ENCODE measurements around the gene FCHSD2. TPM values are rescaled to one million over a fixed set of nuclear protein-coding genes. Genes with fewer than 3 reads are reported as not detected.

Gene FCHSD2
- total RNA-seq, 1 experiment from 2014 or later, result 5.7 TPM

DNA sequence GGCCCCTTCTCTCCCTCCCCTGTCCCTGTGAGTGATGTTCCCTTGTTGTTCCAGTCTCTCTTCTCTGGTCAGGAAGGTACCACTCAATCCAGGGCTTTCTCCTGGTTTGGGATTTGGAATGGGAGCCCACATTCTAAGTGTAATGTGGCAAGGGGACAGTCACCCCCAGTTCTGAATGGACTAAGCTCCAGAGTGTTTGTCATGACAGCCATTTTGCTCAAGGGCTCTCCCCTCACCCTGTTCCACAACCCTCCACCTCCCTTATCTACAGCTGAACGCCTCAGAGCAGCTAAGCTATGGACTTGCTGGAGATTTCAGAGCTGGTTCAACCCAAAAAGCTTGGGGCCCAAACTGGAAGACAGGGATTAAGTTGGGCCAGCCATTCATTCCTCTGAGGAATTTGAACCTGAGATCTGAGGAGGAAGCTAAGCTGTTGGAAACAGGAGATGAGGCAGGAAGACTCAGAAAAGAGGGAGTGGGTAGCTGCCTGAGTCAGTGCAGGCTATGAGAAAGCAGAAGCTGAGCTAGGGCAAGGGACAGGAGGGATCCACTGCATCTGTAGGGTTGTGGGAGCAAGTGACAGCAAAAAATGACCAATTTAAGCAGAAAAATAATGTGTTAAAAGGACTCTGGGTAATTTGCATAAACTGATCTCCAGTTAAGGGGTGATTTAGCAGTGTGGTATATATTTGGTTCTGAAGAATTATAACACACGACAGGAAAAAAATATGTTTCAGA, 22.9 kb upstream of the FCHSD2 start:
- peaks cover 9% of the 10 kb centered on the region for H3K4me1 ChIP-seq (replicated peaks)
- no peak overlapping the region for H3K27ac ChIP-seq
- H3K36me3 ChIP-seq, result no peaks in the 10 kb centered on the region
- no peak for DNase-seq (ENCODE audit: low read depth in 1 of 2, low spot score in 2 of 2)
- no peak overlapping the region for H3K4me3 ChIP-seq
- H3K9me3 ChIP-seq (replicated peaks), result no peaks in the 10 kb centered on the region
- H3K27me3 ChIP-seq (replicated peaks), result no peaks in the 10 kb centered on the region

GRCh38 chr11:73163638-73164174, 21.6 kb upstream of the FCHSD2 start:
- H3K4me1 ChIP-seq (replicated peaks), result peaks cover 21% of the 10 kb centered on the region
- H3K36me3 ChIP-seq, result no peaks in the 10 kb centered on the region
- no peaks in the 10 kb centered on the region for H3K9me3 ChIP-seq (replicated peaks)
- no peak overlapping the region for H3K4me3 ChIP-seq
- H3K27me3 ChIP-seq (replicated peaks), result no peaks in the 10 kb centered on the region
- no peak for DNase-seq (ENCODE audit: low read depth in 1 of 2, low spot score in 2 of 2)
- no peak overlapping the region for H3K27ac ChIP-seq

DNA sequence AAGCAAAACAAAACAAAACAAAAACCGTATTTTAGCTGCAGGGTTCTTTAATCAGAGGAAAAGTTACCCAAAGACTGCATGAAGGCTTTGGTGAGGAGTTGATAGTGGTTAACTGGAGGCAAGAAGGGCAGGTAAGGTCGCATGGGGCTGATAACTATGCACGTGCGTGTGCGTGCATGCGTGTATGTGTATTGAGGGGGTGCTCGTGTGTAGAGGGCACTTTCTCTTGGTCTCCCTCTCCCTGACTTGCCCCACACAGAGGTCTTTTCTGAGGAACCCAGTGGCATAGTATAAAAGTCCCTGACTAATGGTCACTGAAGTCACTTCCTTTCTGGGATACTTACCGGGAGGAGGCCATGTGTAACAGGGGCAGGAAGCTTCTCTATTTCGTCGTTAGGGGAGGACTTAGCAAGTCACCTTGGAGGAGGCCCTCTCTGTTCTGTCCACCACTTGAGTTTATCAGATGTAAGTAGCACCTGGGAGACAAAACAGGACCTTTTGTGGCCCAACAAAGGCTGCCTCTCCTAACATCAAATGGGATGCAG, 20.1 kb upstream of the FCHSD2 start:
- no peak for DNase-seq (ENCODE audit: low read depth in 1 of 2, low spot score in 2 of 2)
- Histone ChIP-seq H3K4me3 (no peak overlapping the region), H3K36me3 (no peaks in the 10 kb centered on the region), H3K27me3 (replicated peaks) (no peaks in the 10 kb centered on the region), H3K27ac (no peak overlapping the region), H3K4me1 (replicated peaks) (peaks cover 36% of the 10 kb centered on the region), H3K9me3 (replicated peaks) (no peaks in the 10 kb centered on the region)

DNA sequence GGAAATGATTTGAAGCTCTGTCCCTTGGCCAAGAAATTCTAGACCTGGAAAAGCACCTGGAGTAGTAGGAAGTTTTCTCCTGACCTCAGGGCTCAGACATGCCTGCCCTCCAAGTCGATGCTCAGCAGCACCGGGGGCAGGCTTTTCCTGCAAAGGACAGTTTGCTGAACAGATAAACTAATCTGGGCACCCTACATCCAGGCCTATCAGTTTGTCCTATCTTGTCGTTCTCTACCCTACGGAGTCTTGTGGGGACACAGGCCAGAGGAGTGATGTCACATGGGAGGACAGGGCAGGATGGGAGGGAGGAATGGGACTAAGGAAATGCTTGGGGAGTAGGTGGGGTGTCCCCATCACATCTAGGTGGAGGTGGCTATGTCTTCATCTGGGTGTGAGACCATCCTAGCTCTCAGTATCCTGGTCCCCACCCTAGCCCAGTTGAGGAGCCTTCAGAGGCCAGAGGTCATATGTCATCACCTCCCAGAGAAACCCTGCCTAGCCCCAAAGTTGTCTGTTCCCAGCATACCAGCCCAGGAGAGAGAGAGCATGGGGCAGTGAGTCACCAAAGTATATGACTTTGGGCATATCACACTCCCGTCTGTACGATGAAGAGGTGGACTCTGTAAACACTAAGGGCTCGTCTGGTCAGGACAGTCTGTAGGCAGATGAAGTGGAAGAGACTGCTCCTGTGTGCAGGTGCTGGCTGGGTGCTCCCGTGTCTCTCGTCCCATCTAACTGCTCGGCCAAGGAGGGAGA, 18.1 kb upstream of the FCHSD2 start:
- Histone ChIP-seq H3K4me1 (replicated peaks) (peaks cover 46% of the 10 kb centered on the region), H3K27ac (no peak overlapping the region)

GRCh38 chr11:73159297-73159696, 17.2 kb upstream of the FCHSD2 start:
- Histone ChIP-seq H3K27me3 (replicated peaks) (no peaks in the 10 kb centered on the region), H3K27ac (peak overlapping the region; percentile 73; the same call in 1 of the 2 replicates), H3K4me3 (no peak overlapping the region), H3K36me3 (no peaks in the 10 kb centered on the region), H3K4me1 (replicated peaks) (peaks cover 46% of the 10 kb centered on the region), H3K9me3 (replicated peaks) (no peaks in the 10 kb centered on the region)
- DNase-seq (ENCODE audit: low read depth in 1 of 2, low spot score in 2 of 2), result no peak

More for the DNA sequence above, 18.1 kb upstream of the FCHSD2 start:
- H3K27me3 ChIP-seq (replicated peaks), result no peaks in the 10 kb centered on the region
- no peak overlapping the region for H3K4me3 ChIP-seq
- DNase-seq (ENCODE audit: low read depth in 1 of 2, low spot score in 2 of 2), result no peak
- no peaks in the 10 kb centered on the region for H3K36me3 ChIP-seq
- H3K9me3 ChIP-seq (replicated peaks), result no peaks in the 10 kb centered on the region

- peak overlapping the region; percentile 73 for H3K27ac ChIP-seq
- H3K4me3 ChIP-seq, result no peak overlapping the region
- H3K4me1 ChIP-seq (replicated peaks), result peaks cover 42% of the 10 kb centered on the region
- no peaks in the 10 kb centered on the region for H3K27me3 ChIP-seq (replicated peaks)
- H3K36me3 ChIP-seq, result no peaks in the 10 kb centered on the region
- DNase-seq (ENCODE audit: low read depth in 1 of 2, low spot score in 2 of 2), result peak in 1 of 2 experiments; percentile 31
- H3K9me3 ChIP-seq (replicated peaks), result no peaks in the 10 kb centered on the region
Measured at GRCh38 chr11:73158356-73159051, 16.4 kb upstream of the FCHSD2 start.

DNA sequence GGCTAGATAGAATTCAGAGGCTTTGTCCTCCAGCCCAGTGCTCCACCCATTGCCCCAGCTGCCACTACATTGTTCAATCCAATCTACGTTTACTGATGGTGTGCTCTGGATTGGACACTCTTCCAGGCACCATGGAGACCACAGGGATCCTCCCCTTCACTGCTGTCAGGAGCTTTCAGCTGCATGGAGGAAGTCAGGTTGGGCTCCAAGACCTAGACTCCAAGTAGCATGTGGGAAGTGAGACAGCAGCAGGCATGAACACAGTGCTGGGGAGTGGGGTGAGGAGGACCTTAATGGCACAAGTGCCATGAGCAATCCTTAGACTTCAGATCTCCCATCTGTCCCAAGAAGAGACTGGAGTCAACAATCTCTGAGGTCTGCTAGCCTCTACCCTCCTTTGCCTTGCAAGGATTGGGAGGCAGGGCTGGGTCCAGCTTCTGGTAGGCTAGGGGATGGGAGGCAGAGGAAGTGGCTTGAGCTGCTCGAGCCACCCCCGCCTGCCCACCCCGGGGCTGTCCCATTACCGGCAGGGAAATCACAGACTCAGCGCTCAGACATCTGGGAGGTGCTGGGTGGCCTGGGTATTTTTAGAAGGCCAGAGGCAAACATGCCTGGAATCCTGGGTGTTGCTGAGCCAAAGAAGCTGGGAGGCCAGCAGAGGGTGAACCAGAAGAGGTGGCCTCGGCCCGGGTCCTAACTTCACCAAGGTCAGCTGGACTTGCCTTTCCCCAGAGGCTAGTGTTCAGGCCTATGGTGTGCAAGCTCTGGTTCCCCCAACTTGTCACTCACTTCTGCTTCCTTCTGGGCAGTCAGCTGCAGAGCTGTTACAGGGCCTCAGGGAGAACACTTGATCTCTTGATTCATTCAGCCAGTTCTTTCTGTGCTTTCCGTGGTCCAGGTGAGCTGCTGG, 15.2 kb upstream of the FCHSD2 start:
- Histone ChIP-seq H3K27ac (peak overlapping the region; percentile 73), H3K9me3 (replicated peaks) (no peaks in the 10 kb centered on the region), H3K36me3 (no peaks in the 10 kb centered on the region), H3K27me3 (replicated peaks) (no peaks in the 10 kb centered on the region), H3K4me3 (no peak overlapping the region), H3K4me1 (replicated peaks) (peaks cover 38% of the 10 kb centered on the region)
- peak; percentile 78 to 88 for DNase-seq (ENCODE audit: low read depth in 1 of 2, low spot score in 2 of 2)

GRCh38 chr11:73156686-73157085, 14.6 kb upstream of the FCHSD2 start:
- Histone ChIP-seq H3K27ac (peak overlapping the region; percentile 38), H3K36me3 (no peaks in the 10 kb centered on the region), H3K4me3 (no peak overlapping the region), H3K4me1 (replicated peaks) (peaks cover 38% of the 10 kb centered on the region), H3K9me3 (replicated peaks) (no peaks in the 10 kb centered on the region), H3K27me3 (replicated peaks) (no peaks in the 10 kb centered on the region)
- DNase-seq (ENCODE audit: low read depth in 1 of 2, low spot score in 2 of 2), result no peak

DNA sequence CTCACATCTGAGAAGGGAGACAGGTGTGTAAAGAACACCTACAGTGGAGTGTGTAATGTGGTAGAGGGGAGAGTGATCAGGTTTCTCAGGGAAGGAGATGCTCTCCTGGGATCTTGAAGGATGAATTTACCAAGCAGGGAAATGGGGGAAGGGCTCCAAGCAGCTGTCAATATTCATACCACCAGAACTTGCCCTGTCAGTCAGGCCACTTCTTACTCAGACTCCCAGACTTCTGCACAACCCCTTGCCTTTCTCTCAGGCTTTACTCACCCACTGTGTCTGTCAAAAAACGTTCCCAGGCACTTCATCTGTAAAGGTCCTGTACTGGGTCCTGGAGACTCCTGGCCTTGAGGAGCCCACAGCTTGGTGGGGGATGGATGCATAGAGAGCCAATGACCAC, 14.0 kb upstream of the FCHSD2 start:
- no peak for DNase-seq (ENCODE audit: low read depth in 1 of 2, low spot score in 2 of 2)
- Histone ChIP-seq H3K27me3 (replicated peaks) (no peaks in the 10 kb centered on the region), H3K36me3 (no peaks in the 10 kb centered on the region), H3K27ac (no peak overlapping the region), H3K4me1 (replicated peaks) (peaks cover 38% of the 10 kb centered on the region), H3K9me3 (replicated peaks) (no peaks in the 10 kb centered on the region), H3K4me3 (no peak overlapping the region)

- no peaks in the 10 kb centered on the region for H3K9me3 ChIP-seq (replicated peaks)
- no peaks in the 10 kb centered on the region for H3K36me3 ChIP-seq
- H3K27me3 ChIP-seq (replicated peaks), result no peaks in the 10 kb centered on the region
- no peak overlapping the region for H3K4me3 ChIP-seq
- no peak for DNase-seq (ENCODE audit: low read depth in 1 of 2, low spot score in 2 of 2)
- H3K27ac ChIP-seq, result no peak overlapping the region
- peaks cover 38% of the 10 kb centered on the region for H3K4me1 ChIP-seq (replicated peaks)
Measured at GRCh38 chr11:73155102-73155501, 13.0 kb upstream of the FCHSD2 start.

DNA sequence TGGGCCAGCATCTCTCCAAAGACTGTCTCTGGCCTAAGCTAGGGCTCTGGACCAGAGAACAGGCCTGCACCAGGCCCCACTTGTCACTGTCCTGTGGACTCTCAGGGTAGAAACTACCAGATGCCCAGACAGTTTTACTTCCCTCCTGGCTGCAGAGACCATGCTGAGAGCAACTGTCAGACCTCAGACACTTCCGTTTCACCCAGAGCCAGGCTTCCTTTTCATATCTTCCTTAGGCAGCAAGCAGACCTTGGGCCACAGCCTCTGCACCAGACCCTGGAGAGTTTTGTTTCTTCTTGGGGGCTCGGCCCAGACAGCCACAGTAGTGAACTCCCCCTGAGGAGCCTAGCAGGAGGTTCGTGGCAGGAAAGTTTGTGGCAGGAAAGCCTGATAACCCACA, 12.1 kb upstream of the FCHSD2 start:
- Histone ChIP-seq H3K36me3 (no peaks in the 10 kb centered on the region), H3K27me3 (replicated peaks) (no peaks in the 10 kb centered on the region)
- no peak for DNase-seq (ENCODE audit: low read depth in 1 of 2, low spot score in 2 of 2)

DNA sequence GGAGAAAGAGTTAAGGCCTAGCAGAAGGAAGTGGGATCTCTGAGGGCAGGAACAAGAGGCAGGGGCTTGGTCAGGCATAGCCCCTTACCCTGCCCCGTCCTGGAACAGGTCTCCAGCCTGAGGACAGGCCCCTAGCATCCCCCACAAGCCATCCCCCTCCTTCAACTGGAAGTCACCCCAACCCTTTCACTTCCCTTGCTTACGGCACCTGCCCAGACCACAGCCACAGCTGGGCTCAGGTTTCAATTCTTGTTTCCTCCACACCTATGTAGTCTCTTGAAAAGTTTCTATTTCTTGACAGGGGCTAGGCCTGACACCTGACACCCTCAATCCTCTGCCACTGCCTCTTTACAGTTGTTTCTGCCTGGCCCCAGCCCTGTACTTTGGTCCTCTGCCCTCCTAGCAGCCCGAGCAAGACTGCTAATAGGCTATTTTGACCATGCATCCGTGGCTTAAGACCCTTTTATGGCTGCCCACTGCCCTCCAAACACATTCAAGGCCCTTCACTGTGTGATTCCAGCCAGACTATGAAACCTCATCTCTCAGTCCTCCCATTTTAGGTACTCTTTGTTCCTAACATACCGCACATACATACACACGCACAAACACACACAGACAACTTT, 10.9 kb upstream of the FCHSD2 start:
- no peaks in the 10 kb centered on the region for H3K27me3 ChIP-seq (replicated peaks)
- H3K27ac ChIP-seq, result no peak overlapping the region
- no peaks in the 10 kb centered on the region for H3K9me3 ChIP-seq (replicated peaks)
- no peak overlapping the region for H3K4me3 ChIP-seq
- H3K36me3 ChIP-seq, result no peaks in the 10 kb centered on the region
- peaks cover 29% of the 10 kb centered on the region for H3K4me1 ChIP-seq (replicated peaks)
- DNase-seq (ENCODE audit: low read depth in 1 of 2, low spot score in 2 of 2), result no peak

More for the DNA sequence above, 12.1 kb upstream of the FCHSD2 start:
- Histone ChIP-seq H3K4me1 (replicated peaks) (peaks cover 32% of the 10 kb centered on the region), H3K27ac (no peak overlapping the region), H3K9me3 (replicated peaks) (no peaks in the 10 kb centered on the region), H3K4me3 (no peak overlapping the region)

All from SJSA1 (cell line).